ENCODE results near the gene ST3GAL3.

DNA sequence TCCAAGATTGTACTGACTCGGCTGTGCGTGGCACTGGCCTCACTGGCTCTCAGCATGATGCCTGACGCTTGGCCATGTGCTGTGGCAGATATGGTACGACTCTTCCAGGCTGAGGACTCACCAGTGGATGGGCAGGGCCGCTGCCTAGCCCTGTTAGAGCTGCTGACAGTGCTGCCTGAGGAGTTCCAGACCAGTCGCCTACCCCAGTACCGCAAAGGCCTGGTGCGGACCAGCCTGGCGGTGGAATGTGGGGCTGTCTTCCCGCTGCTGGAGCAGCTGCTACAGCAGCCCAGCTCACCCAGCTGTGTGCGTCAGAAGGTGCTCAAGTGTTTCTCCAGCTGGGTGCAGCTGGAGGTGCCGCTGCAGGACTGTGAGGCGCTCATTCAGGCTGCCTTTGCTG lies 242.3 kb downstream of the ST3GAL3 start:
- TF ChIP-seq, protein P1, sequence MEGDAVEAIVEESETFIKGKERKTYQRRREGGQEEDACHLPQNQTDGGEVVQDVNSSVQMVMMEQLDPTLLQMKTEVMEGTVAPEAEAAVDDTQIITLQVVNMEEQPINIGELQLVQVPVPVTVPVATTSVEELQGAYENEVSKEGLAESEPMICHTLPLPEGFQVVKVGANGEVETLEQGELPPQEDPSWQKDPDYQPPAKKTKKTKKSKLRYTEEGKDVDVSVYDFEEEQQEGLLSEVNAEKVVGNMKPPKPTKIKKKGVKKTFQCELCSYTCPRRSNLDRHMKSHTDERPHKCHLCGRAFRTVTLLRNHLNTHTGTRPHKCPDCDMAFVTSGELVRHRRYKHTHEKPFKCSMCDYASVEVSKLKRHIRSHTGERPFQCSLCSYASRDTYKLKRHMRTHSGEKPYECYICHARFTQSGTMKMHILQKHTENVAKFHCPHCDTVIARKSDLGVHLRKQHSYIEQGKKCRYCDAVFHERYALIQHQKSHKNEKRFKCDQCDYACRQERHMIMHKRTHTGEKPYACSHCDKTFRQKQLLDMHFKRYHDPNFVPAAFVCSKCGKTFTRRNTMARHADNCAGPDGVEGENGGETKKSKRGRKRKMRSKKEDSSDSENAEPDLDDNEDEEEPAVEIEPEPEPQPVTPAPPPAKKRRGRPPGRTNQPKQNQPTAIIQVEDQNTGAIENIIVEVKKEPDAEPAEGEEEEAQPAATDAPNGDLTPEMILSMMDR (IDR thresholded peaks at IDR 0.05): no peak
- TF ChIP-seq POLR2AphosphoS5 (IDR thresholded peaks at IDR 0.05) (no peak), POLR2A (IDR thresholded peaks at IDR 0.05) (no peak)

All from breast epithelium (tissue), 3 donors.